AG09319 (cell line): Measurements from ENCODE around the gene HDAC7.

ENCODE experiments used
- DNase-seq: peaks from one replicate; pipeline ENCODE4 v3.0.0-alpha.2; 2010; ENCODE audit warnings: low read depth; ENCODE audit errors: extremely low read depth
- TF ChIP-seq, protein P1 (sequence below): IDR thresholded peaks from 2 replicates; pipeline ENCODE4 v1.5.1; 2011; ENCODE audit warnings: low read depth, mild to moderate bottlenecking, inconsistent platforms, low read length, moderate library complexity

HDAC7 gene

DNA sequence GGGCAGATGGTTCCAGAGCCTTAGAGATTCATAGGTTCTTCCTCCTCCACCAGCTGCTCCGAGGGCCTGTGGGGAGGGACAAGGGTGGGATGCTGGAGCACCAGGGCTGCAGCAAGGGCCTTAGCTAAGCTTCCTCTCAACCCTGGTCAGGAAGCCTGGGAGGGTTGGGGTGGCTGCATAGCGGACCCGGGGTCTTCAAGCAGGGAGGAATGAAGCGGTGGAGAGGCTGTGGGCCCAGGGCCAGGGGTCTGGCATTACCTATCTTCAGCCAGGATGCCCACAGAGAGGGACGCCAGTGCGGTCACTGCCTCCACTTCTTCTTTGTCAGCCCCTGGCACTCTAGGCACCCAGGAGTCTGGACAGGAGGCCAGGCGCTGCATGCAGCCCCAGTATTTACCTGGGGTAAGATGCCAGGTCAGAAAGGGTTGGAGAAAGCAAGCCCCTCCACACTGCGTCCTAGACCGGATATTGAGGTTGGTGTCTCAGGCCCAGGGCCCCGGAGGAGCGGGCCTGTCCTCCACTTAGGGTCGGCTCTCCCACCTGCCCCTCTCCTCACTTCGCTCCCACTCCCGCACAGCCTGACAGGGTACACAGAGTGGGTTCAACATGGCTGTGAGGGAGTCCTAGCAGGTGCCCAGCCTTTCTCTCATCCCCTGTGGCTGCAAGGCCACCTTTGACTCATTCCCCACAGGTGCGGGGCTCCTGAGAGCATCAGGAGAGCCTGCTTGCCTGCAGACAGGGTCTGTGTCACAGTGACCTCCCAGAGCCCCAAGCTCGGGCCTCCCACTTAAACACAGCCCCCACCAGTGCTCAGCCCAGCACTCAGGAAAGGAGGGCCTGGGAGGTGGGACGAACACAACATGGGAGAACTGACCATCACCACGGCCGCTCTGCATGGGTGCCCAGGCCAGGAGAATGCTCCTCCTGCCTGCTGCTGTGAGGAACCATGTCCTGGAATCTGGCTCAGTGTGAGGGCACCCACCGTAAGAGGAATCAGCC, 35.6 kb downstream of the HDAC7 start:
- no peak for DNase-seq
- TF ChIP-seq, protein P1, sequence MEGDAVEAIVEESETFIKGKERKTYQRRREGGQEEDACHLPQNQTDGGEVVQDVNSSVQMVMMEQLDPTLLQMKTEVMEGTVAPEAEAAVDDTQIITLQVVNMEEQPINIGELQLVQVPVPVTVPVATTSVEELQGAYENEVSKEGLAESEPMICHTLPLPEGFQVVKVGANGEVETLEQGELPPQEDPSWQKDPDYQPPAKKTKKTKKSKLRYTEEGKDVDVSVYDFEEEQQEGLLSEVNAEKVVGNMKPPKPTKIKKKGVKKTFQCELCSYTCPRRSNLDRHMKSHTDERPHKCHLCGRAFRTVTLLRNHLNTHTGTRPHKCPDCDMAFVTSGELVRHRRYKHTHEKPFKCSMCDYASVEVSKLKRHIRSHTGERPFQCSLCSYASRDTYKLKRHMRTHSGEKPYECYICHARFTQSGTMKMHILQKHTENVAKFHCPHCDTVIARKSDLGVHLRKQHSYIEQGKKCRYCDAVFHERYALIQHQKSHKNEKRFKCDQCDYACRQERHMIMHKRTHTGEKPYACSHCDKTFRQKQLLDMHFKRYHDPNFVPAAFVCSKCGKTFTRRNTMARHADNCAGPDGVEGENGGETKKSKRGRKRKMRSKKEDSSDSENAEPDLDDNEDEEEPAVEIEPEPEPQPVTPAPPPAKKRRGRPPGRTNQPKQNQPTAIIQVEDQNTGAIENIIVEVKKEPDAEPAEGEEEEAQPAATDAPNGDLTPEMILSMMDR, result no peak

DNA sequence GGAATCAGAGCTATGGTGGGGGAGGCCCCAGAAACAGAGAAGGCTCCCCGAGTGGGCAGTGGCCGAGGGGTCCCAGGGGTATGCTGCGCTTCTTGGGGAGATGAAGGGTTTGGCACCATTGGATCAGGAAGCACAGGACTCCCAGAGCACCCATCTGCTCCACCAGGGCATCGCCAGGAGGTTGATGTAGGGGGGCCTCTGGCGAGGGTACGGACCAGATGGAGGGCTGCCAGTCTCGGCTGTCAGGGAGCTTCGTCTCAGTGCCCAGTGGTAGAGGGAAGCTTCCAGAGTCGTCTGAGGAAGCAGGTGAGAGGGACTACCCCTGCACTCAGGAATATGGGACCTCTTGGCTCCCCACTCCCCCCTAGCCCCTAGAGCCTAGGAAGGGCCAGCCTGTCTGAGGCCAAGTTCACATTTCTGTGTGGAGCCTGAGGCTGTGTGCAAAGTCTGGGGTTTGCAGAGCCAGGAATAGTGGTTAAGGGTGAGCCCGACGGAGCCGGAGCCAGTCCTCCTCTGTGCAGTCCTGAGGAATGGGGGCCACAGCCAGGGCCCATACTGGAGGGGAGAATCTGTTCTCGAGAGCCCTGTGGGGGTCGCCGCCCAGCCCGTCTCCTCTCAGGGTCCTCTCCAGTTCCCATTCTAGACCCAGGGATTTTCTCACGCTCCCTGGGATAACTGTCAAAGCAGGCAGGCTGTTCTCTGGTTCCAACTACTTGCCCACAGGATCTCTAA, 36.5 kb downstream of the HDAC7 start:
- no peak for DNase-seq
- TF ChIP-seq, protein P1, result no peak

DNA sequence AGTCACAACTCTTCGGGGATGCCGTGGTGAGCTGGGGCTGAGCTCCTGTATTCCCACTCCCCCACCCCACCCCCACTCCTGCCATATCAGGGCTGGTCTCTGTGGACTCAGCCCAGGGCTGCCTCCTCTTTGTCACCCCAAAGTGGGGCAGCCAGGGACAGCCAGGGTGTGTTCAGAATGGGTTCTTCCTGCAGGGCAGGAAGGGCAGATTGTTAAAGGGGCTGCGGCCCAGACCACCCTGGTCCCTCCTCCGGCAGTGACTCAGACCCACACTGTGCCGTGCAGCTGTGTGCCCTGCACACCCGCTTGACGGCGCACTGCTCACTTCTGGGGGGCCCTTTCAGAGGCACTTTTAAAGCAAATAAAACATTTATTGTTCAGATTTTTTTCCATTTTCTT, 37.3 kb downstream of the HDAC7 start:
- DNase-seq, result no peak
- TF ChIP-seq, protein P1, result no peak

DNA sequence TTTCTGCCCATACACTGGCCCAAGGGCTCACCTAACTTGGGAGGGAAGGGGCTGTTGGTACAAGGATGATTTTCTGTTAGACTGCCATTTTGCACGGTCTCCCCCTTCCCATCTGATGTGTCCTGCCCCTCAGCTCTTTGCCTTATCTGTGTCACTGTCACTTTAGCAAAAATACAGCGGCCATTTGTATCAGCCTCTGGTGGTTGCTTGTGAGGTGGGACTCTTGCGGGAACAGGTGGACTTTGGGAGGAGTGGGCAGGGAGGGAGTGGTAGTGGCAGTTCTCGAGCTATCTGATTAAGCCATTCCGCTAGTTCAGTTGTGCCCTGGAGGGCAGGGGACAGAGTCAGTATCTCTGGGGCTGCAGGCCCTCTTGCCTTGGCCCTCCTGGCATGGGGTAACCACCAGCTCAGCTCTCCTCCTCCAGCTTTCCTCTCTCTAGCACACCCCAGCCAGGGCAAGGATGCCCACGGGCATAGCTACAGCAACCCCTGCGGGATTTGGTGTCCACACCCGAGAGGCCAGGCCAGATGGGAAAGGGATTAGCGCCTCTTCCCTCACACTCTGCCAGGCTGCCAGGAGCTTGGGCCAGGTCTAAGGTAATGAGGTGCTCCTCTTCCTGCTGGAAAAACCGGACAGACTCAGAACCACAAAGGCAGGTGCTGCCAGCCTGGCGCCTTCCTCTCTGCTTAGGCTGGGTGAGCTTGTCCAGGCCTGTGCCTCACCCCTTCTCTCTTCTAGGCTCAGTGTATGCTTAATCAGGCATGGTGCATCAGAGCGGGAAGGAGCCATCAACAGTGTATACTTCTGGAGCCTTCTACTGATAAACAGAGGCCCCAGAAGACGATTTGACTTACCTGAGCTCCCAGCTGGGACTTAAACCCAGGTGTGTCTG, 38.0 kb downstream of the HDAC7 start:
- DNase-seq, result no peak
- TF ChIP-seq, protein P1, result no peak

DNA sequence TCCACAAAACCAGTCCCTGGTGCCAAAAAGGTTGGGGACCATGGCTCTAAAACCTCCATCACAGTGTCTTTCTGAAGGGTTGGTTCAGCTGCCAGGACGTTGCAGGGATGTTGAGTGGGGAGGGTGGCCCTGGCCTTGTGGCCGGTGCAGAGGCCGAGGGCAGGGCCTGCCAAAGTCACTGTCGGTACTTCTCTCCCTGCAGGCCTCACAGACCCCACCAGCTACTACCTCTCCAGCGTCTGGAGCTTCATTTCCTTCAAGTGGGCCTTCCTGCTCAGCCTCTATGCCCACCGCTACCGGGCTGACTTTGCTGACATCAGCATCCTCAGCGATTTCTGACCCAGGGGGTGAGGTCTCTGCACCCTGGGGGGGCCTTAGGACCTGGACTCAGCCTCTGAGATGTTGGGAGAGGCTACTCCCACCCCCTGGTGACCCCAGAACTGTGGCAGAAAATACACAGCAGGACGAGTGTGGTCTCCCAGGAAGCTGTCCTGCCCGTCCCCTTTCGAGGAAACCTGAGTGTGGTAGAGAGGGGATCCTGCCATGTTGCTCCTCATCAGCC, 39.7 kb downstream of the HDAC7 start:
- no peak for DNase-seq
- TF ChIP-seq, protein P1, result no peak

DNA sequence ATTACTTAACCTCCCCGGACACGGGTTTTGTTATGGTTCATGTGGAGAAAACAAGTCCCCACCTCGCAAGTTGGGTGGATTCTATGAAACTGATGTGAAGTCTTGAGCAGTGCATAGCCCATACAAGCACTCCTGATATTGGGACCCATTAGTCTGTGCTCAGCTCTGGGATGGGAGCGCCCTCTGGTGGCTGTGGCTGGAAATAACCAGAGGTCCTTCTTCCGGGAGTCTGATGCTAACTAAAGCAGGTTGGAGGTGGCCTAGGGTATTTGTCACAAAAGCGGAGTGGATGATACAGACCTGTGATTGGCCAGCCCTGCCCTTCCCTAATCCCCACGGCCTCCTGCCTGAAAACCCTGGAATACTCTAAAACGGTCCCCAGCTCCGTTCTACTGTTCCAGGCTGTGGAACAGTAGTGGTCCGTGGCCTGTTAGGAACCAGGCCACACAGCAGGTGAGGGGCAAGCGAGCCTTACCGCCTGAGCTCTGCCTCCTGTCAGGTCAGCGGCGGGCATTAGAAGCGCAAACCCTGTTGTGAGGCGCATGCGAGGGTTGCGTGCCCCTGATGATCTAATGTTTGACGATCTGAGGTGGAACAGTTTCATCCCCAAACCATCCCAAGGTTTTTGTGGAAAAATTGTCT, 40.3 kb downstream of the HDAC7 start:
- DNase-seq, result peak; percentile 61
- TF ChIP-seq, protein P1, result peak; percentile 95
